GM12891 (cell line): Measurements from ENCODE around the gene EWSR1.

Experiments used
- PAX5 ChIP-seq: IDR thresholded peaks from 2 replicates; pipeline ENCODE4 v1.6.1; 2011; ENCODE audit warnings: low read length, moderate library complexity, mild to moderate bottlenecking; ENCODE audit not compliant: insufficient read depth, severe bottlenecking
- POLR2A ChIP-seq: IDR thresholded peaks from 2 replicates; pipeline ENCODE4 v1.6.1; 2011; ENCODE audit warnings: low read depth, low read length, control low read depth
- POLR2AphosphoS5 ChIP-seq: IDR thresholded peaks from 2 replicates; pipeline ENCODE4 v1.6.1; 2011; ENCODE audit warnings: low read depth, low read length, control low read depth
- POU2F2 ChIP-seq: IDR thresholded peaks from 2 replicates; pipeline ENCODE4 v1.6.1; 2011; ENCODE audit warnings: low read depth, mild to moderate bottlenecking, control low read depth, low read length, moderate library complexity
- SPI1 ChIP-seq: IDR thresholded peaks from 2 replicates; pipeline ENCODE4 v1.6.1; 2011; ENCODE audit warnings: low read depth, low read length, control low read depth
- TAF1 ChIP-seq: IDR thresholded peaks from 2 replicates; pipeline ENCODE4 v1.6.1; 2011; ENCODE audit warnings: low read depth, low read length, control low read depth

- no peak for TF ChIP-seq POLR2A
- TF ChIP-seq POLR2AphosphoS5: no peak
- no peak for TF ChIP-seq PAX5
- TF ChIP-seq POU2F2: no peak
- no peak for TF ChIP-seq TAF1
- no peak for TF ChIP-seq SPI1
Measured at GRCh38 chr22:29334148-29334547, 66.1 kb downstream of the EWSR1 start.
